PC-9 (cell line): ENCODE results near the gene KRTAP5-9. TPM values are rescaled to one million over a fixed set of nuclear protein-coding genes. Genes with fewer than 3 reads are reported as not detected.
"Not testable (repeated sequence)": the region's sequence is repeated elsewhere in the genome, so short reads cannot be mapped to it uniquely, and the experiment has no call there.

Experiments
- BruUV-seq: library from RNA; stranded (reverse); fragments of 400-500 nt; replicated peaks from 2 replicates; lab custom pipeline; 2021; lab: Mats Ljungman, UMichigan
- CTCF ChIA-PET: fragments of 300-600 bp; sonication (Branson Sonifier 250); formaldehyde crosslinking; loops from one replicate; lab custom pipeline; 2022; ENCODE audit warnings: antibody characterized with exemption; lab: Charles Lee
- POLR2A ChIA-PET: fragments of 300-600 bp; sonication (Branson Sonifier 250); formaldehyde crosslinking; loops from one replicate; lab custom pipeline; 2022; ENCODE audit warnings: antibody characterized with exemption; ENCODE audit not compliant: unreplicated experiment; lab: Charles Lee
- DNase-seq, 2 experiments: peaks; one replicate each; pipeline versions ENCODE4 v3.0.0 to v3.0.0-alpha.2; 2015 to 2022; ENCODE audit warnings: mixed read lengths in 1 of 2
- H2AFZ ChIP-seq: fragments of 200-600 bp; sonication (generic); 2 replicates; pipeline ENCODE4 v1.8.1; 2017; ENCODE audit warnings: antibody characterized with exemption
- H3F3A ChIP-seq: fragments of 200-600 bp; sonication (generic); 2 replicates; pipeline ENCODE4 v1.8.1; 2017; ENCODE audit warnings: antibody characterized with exemption, mild to moderate bottlenecking, low read depth; ENCODE audit not compliant: insufficient read depth
- H3K27ac ChIP-seq: fragments of 200-600 bp; sonication (generic); 2 replicates; pipeline ENCODE4 v1.6.1; 2016; ENCODE audit warnings: mixed run types
- H3K27me3 ChIP-seq: fragments of 200-600 bp; sonication (generic); 2 replicates; pipeline ENCODE4 v1.6.1; 2016; ENCODE audit warnings: low read depth, mixed run types; ENCODE audit not compliant: insufficient read depth
- H3K36me3 ChIP-seq: fragments of 200-600 bp; sonication (generic); 2 replicates; pipeline ENCODE4 v1.6.1; 2016; ENCODE audit warnings: low read depth, mixed run types
- H3K4me1 ChIP-seq: fragments of 200-600 bp; sonication (generic); replicated peaks from 2 replicates; pipeline ENCODE4 v1.6.1; 2016; ENCODE audit warnings: mixed run types; ENCODE audit not compliant: insufficient read depth
- H3K4me2 ChIP-seq: fragments of 200-600 bp; sonication (generic); 2 replicates; pipeline ENCODE4 v1.6.1; 2017; ENCODE audit warnings: mixed run types
- H3K4me3 ChIP-seq: fragments of 200-600 bp; sonication (generic); 2 replicates; pipeline ENCODE4 v1.6.1; 2016; ENCODE audit warnings: mixed run types
- H3K79me2 ChIP-seq: fragments of 200-600 bp; sonication (generic); 2 replicates; pipeline ENCODE4 v1.6.1; 2017; ENCODE audit warnings: low read depth, mixed run types
- H3K9me2 ChIP-seq: fragments of 200-600 bp; sonication (generic); 2 replicates; pipeline ENCODE4 v1.8.1; 2017; ENCODE audit warnings: mild to moderate bottlenecking; ENCODE audit not compliant: insufficient read depth
- H3K9me3 ChIP-seq: fragments of 200-600 bp; sonication (generic); 2 replicates; pipeline ENCODE4 v1.8.1; 2016; ENCODE audit warnings: low read depth; ENCODE audit not compliant: insufficient read depth
- H4K20me1 ChIP-seq: fragments of 200-600 bp; sonication (generic); 2 replicates; pipeline ENCODE4 v1.8.1; 2017; ENCODE audit not compliant: insufficient read depth
- CTCF ChIP-seq: fragments of 200-600 bp; sonication (generic); conservative IDR thresholded peaks from 2 replicates; pipeline ENCODE4 v1.6.1; 2017; ENCODE audit warnings: mixed run types, antibody characterized with exemption, mild to moderate bottlenecking, moderate library complexity
- EZH2 ChIP-seq: fragments of 200-600 bp; sonication (generic); IDR thresholded peaks from 2 replicates; pipeline ENCODE4 v1.8.0; 2017; ENCODE audit warnings: antibody characterized with exemption, low read depth
- intact Hi-C: fragments of 100-400 bp; cut with micrococcal nuclease; formaldehyde crosslinking; loops from one replicate; pipeline ENCODE4 v1.10.0; 2022; ENCODE audit not compliant: unreplicated experiment
- total RNA-seq: library from RNA; stranded (reverse); gene quantifications from 2 replicates; pipeline ENCODE4 v1.2.3, GENCODE V29; 2021

KRTAP5-9 gene
- total RNA-seq, 1 experiment from 2014 or later: not detected

- Histone ChIP-seq H4K20me1 (no peaks in the 10 kb centered on the region), H3K27ac (no peak overlapping the region), H3K27me3 (peaks cover 44% of the 10 kb centered on the region), H3K4me3 (no peak overlapping the region), H2AFZ (no peak overlapping the region), H3K36me3 (no peaks in the 10 kb centered on the region), H3K4me2 (no peak overlapping the region), H3K79me2 (no peaks in the 10 kb centered on the region), H3F3A (peaks cover 3% of the 10 kb centered on the region; the same call in 1 of the 2 replicates), H3K4me1 (peaks cover 13% of the 10 kb centered on the region), H3K9me3 (no peaks in the 10 kb centered on the region), H3K9me2 (no peaks in the 10 kb centered on the region)
- DNase-seq: no peak
- intact Hi-C loops: no loop called here
- TF ChIP-seq EZH2 (no peak), CTCF (no peak)
- ChIA-PET POLR2A (no interaction called here), CTCF (no interaction called here)
- no TSS peak for BruUV-seq
Measured at GRCh38 chr11:71577469-71578004, 29.3 kb downstream of the KRTAP5-9 start.

DNA sequence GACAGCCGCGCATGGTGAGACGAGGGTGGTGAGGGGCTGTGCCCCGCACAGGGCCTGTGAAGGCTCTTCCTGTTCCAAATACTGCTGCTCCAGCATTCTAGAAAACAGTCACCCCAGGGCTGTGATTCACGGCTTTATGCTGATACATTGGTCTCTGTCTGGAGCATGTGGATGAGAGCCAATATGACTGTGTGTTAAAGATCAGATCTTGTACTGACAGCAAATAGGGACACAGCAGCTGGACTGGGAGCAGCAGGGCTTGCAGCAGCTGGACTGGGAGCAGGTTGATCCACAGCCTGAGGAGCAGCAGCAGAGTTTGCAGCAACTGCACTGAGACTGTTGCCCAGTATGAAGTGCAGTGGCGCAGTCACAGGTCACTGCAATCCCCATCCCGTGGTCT is 31.3 kb downstream of the KRTAP5-9 start:
- BruUV-seq, H4K20me1 ChIP-seq, H3K9me3 ChIP-seq, H3K4me3 ChIP-seq, H2AFZ ChIP-seq, H3K36me3 ChIP-seq, H3K4me2 ChIP-seq, intact Hi-C loops, POLR2A ChIA-PET, H3K79me2 ChIP-seq, H3F3A ChIP-seq, DNase-seq, H3K9me2 ChIP-seq, H3K27ac ChIP-seq: not testable (repeated sequence)
- peaks cover 13% of the 10 kb centered on the region for H3K4me1 ChIP-seq
- CTCF ChIA-PET: interaction anchor here (0.5 to 1.3 kb wide), 5 partner anchors 8 to 130 kb away, joined by 3 to 8 read pairs (median 3); no protein-coding TSS in a partner anchor
- peaks cover 35% of the 10 kb centered on the region for H3K27me3 ChIP-seq

DNA sequence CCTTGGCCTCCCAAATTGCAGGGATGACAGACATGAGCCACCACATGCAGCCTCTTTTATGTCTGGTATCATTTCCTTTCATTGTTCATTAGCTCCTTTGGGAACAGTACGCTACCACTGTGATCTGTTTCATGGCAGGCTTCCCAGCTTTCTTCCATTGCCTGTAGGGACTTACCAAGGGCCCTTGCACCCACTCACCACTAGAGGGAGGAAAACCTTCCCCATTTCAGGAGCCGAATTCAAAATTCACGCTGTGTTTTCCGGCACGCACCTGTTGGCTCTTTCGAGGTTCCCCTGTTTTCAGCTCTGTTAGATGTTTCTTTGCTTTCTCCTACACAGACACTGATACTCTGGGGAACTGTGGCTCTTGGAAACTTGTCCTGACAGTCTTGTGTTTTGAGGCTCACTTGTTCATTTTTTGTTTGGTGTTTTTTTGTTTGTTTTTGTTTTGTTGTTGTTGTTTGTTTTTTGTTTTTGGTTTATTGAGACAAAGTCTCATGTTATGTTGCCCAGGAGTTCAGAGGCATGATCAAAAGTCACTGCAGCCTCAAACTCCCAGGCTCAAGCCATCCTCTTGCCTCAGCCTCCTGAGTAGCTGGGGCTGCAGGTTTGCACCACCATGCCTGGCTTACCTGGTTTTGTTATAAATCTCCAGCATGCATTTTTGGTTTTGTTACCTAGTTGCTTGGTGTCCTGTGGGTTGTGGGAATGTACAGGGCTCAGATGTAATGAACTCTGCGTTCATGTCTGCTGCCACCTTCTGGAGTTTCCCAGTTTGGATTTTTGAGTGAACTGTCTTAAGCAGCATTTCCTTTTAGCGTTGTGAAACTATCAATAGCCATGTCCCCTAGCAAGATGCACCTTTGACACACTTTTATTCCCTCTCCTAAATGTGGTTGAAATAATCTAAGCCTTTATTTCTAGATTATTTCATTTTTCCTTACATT is 32.1 kb downstream of the KRTAP5-9 start:
- peak; percentile 94 for TF ChIP-seq CTCF
- TF ChIP-seq EZH2: no peak
- Histone ChIP-seq H4K20me1 (no peaks in the 10 kb centered on the region), H2AFZ (0 out of 2 replicates have a peak overlapping the region, but pooled peaks have one; percentile 15), H3K9me3 (no peaks in the 10 kb centered on the region), H3K9me2 (no peaks in the 10 kb centered on the region), H3K27me3 (peaks cover 27% of the 10 kb centered on the region), H3K4me3 (no peak overlapping the region), H3K79me2 (no peaks in the 10 kb centered on the region), H3K4me1 (peaks cover 13% of the 10 kb centered on the region), H3F3A (peaks cover 8% of the 10 kb centered on the region), H3K36me3 (no peaks in the 10 kb centered on the region), H3K4me2 (peak overlapping the region; percentile 32), H3K27ac (no peak overlapping the region)
- BruUV-seq: no TSS peak
- ChIA-PET CTCF (interaction anchor here (0.5 to 1.3 kb wide), 7 partner anchors 9 to 206 kb away, joined by 3 to 8 read pairs (median 3); no protein-coding TSS in a partner anchor), POLR2A (no interaction called here)
- intact Hi-C loops: loop anchor here (10.0 kb wide), 1 partner anchor 126 kb away; the partner anchor contains the start of gene NADSYN1
- DNase-seq: peak; percentile 63 to 64
